Fibroblast of lung (primary cell): ENCODE results near the gene LRRK1.

Experiments used
- EZH2 ChIP-seq: IDR thresholded peaks from 2 replicates; pipeline ENCODE4 v1.5.1; 2012; ENCODE audit warnings: low read length, control low read depth, mild to moderate bottlenecking; ENCODE audit errors: missing control alignments
- TF ChIP-seq, protein P1 (sequence below), 2 donors: IDR thresholded peaks in 1 of 2; conservative IDR thresholded peaks in 1 of 2; 1 replicate in 1 of 2; 2 replicates in 1 of 2; pipeline ENCODE4 v1.5.1; 2011 to 2012; ENCODE audit warnings: low read length in 2 of 2, control low read depth in 1 of 2, inconsistent platforms in 1 of 2, low read depth in 1 of 2, mild to moderate bottlenecking in 1 of 2

DNA sequence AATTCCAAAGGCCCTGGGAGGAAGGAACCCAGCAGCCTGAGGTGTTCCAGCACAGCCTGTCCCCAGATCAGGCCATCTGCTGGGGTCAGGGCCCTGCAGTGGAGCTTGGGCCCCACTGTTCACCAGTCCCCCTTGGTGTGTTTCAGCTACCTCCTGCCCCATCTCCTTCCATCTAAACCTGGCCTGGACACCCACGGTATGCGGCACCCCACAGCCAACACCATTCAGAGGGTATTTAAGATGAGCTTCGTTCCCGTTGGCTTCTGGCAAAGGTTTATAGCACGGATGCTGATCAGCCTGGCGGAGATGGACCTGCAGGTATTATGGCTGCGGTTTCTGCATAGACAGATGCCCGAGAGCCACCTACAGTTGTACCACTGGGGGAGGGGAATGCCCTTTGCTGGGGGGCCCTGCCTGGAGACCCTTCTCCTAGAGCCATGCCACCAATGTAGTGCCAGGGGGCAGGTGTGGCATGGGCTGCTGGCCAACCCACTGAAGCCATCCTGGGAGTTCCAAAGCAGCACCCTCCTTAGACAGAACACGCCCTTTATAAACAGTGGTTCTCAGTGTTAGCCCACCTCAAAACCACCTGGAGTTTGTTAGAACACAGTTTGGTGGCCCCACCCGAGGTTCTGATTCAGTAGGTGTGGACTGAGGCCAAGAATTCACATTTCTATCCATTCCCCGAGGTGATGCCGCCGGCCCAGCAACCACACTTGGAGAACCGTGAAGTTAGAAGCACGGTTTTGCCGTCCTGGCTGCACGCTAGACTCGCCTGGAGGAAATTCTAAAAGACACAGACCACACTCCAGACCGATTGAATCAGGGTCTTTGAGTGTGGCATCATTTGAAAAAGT is 126.9 kb downstream of the LRRK1 start:
- TF ChIP-seq, protein P1, sequence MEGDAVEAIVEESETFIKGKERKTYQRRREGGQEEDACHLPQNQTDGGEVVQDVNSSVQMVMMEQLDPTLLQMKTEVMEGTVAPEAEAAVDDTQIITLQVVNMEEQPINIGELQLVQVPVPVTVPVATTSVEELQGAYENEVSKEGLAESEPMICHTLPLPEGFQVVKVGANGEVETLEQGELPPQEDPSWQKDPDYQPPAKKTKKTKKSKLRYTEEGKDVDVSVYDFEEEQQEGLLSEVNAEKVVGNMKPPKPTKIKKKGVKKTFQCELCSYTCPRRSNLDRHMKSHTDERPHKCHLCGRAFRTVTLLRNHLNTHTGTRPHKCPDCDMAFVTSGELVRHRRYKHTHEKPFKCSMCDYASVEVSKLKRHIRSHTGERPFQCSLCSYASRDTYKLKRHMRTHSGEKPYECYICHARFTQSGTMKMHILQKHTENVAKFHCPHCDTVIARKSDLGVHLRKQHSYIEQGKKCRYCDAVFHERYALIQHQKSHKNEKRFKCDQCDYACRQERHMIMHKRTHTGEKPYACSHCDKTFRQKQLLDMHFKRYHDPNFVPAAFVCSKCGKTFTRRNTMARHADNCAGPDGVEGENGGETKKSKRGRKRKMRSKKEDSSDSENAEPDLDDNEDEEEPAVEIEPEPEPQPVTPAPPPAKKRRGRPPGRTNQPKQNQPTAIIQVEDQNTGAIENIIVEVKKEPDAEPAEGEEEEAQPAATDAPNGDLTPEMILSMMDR (conservative IDR thresholded peaks at IDR 0.05 in 1 of 2, IDR thresholded peaks at IDR 0.05 in 1 of 2; ENCODE audit: low read depth in 1 of 2, low read length in 2 of 2) = no peak
- no peak for TF ChIP-seq EZH2
